K562 (cell line): ENCODE data around the gene RPS2. TPM values are rescaled to one million over a fixed set of nuclear protein-coding genes. Genes with fewer than 3 reads are reported as not detected.

Experiments used
- BRCA1 ChIP-seq, 2 experiments: fragments of 450-650 bp in 1 of 2; sonication (generic) in 1 of 2; formaldehyde crosslinking in 1 of 2; IDR thresholded peaks; 2 replicates each; pipeline versions ENCODE4 v1.5.0 to v1.6.1; 2017 to 2020; ENCODE audit warnings: mild to moderate bottlenecking in 1 of 2, missing genetic modification reagents in 1 of 2
- CLOCK ChIP-seq: fragments of 250-450 bp; sonication (Bioruptor Pico); IDR thresholded peaks from 2 replicates; pipeline ENCODE4 v1.4.0; 2020; ENCODE audit warnings: mild to moderate bottlenecking, moderate library complexity, borderline replicate concordance
- CTBP1 ChIP-seq: fragments of 450-650 bp; IDR thresholded peaks from 2 replicates; pipeline ENCODE4 v1.6.1; 2016; ENCODE audit warnings: borderline replicate concordance
- EZH2 ChIP-seq: IDR thresholded peaks from 2 replicates; pipeline ENCODE4 v1.6.1; 2012; ENCODE audit warnings: low read depth, mild to moderate bottlenecking, inconsistent platforms, low read length, borderline replicate concordance
- HDAC1 ChIP-seq, 2 experiments: fragments of 450-650 bp; IDR thresholded peaks; 2 replicates each; pipeline ENCODE4 v1.6.1; 2016 to 2017; ENCODE audit warnings: inconsistent platforms in 1 of 2, mild to moderate bottlenecking in 1 of 2, moderate library complexity in 1 of 2
- HDAC3 ChIP-seq: fragments of 450-650 bp; IDR thresholded peaks from 2 replicates; pipeline ENCODE4 v1.6.1; 2018; ENCODE audit warnings: borderline replicate concordance, mild to moderate bottlenecking, moderate library complexity; ENCODE audit not compliant: partially characterized antibody
- IRF2 ChIP-seq: sonication (generic); formaldehyde crosslinking; IDR thresholded peaks from 2 replicates; pipeline ENCODE4 v1.8.1; 2022; ENCODE audit warnings: mild to moderate bottlenecking, missing genetic modification reagents
- IRF9 ChIP-seq: fragments of 450-650 bp; IDR thresholded peaks from 2 replicates; pipeline ENCODE4 v1.6.1; 2016; ENCODE audit warnings: missing biosample characterization, missing genetic modification characterization
- KLF13 ChIP-seq: fragments of 450-650 bp; IDR thresholded peaks from 2 replicates; pipeline ENCODE4 v1.6.1; 2016; ENCODE audit warnings: missing genetic modification characterization, low read depth, mild to moderate bottlenecking, missing compliant biosample characterization, moderate library complexity, borderline replicate concordance
- KLF16 ChIP-seq: IDR thresholded peaks from 2 replicates; pipeline ENCODE4 v1.6.1; 2016; ENCODE audit warnings: antibody characterized with exemption
- PATZ1 ChIP-seq: fragments of 250-450 bp; sonication (Bioruptor Pico); IDR thresholded peaks from 2 replicates; pipeline ENCODE4 v1.5.0; 2020; ENCODE audit warnings: mild to moderate bottlenecking, borderline replicate concordance
- SIN3A ChIP-seq, 2 experiments: fragments of 150-350 bp in 1 of 2; IDR thresholded peaks; 2 replicates each; pipeline ENCODE4 v1.6.1; 2011 to 2016; ENCODE audit warnings: borderline replicate concordance in 2 of 2, low read depth in 2 of 2, low read length in 2 of 2, mild to moderate bottlenecking in 2 of 2, moderate library complexity in 2 of 2; ENCODE audit not compliant: control insufficient read depth in 1 of 2
- TCF7L2 ChIP-seq: fragments of 150-350 bp; IDR thresholded peaks from 2 replicates; pipeline ENCODE4 v1.6.1; 2016; ENCODE audit warnings: low read depth, mild to moderate bottlenecking, low read length, moderate library complexity
- ZNF444 ChIP-seq: fragments of 250-450 bp; sonication (Bioruptor Pico); IDR thresholded peaks from 2 replicates; pipeline ENCODE4 v1.4.0; 2020; ENCODE audit warnings: mild to moderate bottlenecking, moderate library complexity
- ZNF586 ChIP-seq: fragments of 450-650 bp; formaldehyde crosslinking; conservative IDR thresholded peaks from 2 replicates; pipeline ENCODE4 v1.4.0; 2020; ENCODE audit warnings: mild to moderate bottlenecking, moderate library complexity
- polyA plus RNA-seq, 8 experiments: library from polyadenylated mRNA; depleted of rRNA in 4 of 8; stranded (reverse) in 5 of 8; unstranded in 3 of 8; fragments of >200 nt; fragmentation: Nextera tagmentation in 2 of 8; fragmentation: Illumina TruSeq in 1 of 8; extraction: Ambion mirVana in 2 of 8; extraction: Trizol in 1 of 8; gene quantifications; 2 replicates each; pipeline versions ENCODE4 v1.2.1 to v1.2.3, GENCODE V29; 2011 to 2014; ENCODE audit warnings: inconsistent platforms in 1 of 8, missing spikeins in 1 of 8
- total RNA-seq, 7 experiments: library from RNA; depleted of rRNA in 6 of 7; stranded (reverse); fragments of >200 nt in 6 of 7; fragmentation: Illumina TruSeq in 2 of 7; extraction: Trizol in 2 of 7; gene quantifications; 2 replicates each; pipeline versions ENCODE4 v1.2.1 to v1.2.3, GENCODE V29; 2011 to 2021; ENCODE audit warnings: low replicate concordance in 1 of 7
- TF ChIP-seq, protein P1 (sequence below): fragments of 250-450 bp; sonication (Bioruptor Pico); IDR thresholded peaks from 2 replicates; pipeline ENCODE4 v1.9.0; 2021; ENCODE audit warnings: mild to moderate bottlenecking, inconsistent platforms
- TF ChIP-seq, protein P2 (sequence below): fragments of 450-650 bp; formaldehyde crosslinking; IDR thresholded peaks from 2 replicates; pipeline ENCODE4 v1.4.0; 2022; ENCODE audit warnings: missing genetic modification characterization

The RPS2 gene
- total and polyA plus RNA-seq, 9 of the 15 experiments (the other 6 are each of a cell fraction or from before 2014, with no cell fraction given), result 834 to 4,794 (median 3,793) TPM

- TF ChIP-seq SIN3A (IDR thresholded peaks at IDR 0.05; ENCODE audit: borderline replicate concordance in 2 of 2, control insufficient read depth in 1 of 2, low read depth in 2 of 2, low read length in 2 of 2), result peak; percentile 72 to 93; a peak in 3 of 4 replicates
- no peak for TF ChIP-seq CTBP1
- TF ChIP-seq HDAC3, result no peak
- TF ChIP-seq ZNF586, result no peak
- TF ChIP-seq HDAC1 (IDR thresholded peaks at IDR 0.05), result peak in 1 of 2 experiments; percentile 88; a peak in 2 of 4 replicates
- no peak for TF ChIP-seq IRF9 (tag)
- TF ChIP-seq PATZ1 (CRISPR knock-in tag), result no peak
- TF ChIP-seq CLOCK (CRISPR knock-in tag), result no peak
- no peak for TF ChIP-seq BRCA1 (IDR thresholded peaks at IDR 0.05)
- TF ChIP-seq BRCA1 (CRISPR knock-in tag; IDR thresholded peaks at IDR 0.05), result no peak
- TF ChIP-seq KLF13 (tag), result no peak
- no peak for TF ChIP-seq EZH2
- no peak for TF ChIP-seq KLF16
- 0 out of 2 replicates have a peak, but pooled peaks have one; percentile 32 for TF ChIP-seq IRF2 (CRISPR knock-in tag)
- TF ChIP-seq TCF7L2, result no peak
- TF ChIP-seq ZNF444 (CRISPR knock-in tag), result no peak
- TF ChIP-seq, protein P1, sequence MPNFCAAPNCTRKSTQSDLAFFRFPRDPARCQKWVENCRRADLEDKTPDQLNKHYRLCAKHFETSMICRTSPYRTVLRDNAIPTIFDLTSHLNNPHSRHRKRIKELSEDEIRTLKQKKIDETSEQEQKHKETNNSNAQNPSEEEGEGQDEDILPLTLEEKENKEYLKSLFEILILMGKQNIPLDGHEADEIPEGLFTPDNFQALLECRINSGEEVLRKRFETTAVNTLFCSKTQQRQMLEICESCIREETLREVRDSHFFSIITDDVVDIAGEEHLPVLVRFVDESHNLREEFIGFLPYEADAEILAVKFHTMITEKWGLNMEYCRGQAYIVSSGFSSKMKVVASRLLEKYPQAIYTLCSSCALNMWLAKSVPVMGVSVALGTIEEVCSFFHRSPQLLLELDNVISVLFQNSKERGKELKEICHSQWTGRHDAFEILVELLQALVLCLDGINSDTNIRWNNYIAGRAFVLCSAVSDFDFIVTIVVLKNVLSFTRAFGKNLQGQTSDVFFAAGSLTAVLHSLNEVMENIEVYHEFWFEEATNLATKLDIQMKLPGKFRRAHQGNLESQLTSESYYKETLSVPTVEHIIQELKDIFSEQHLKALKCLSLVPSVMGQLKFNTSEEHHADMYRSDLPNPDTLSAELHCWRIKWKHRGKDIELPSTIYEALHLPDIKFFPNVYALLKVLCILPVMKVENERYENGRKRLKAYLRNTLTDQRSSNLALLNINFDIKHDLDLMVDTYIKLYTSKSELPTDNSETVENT (CRISPR knock-in tag), result no peak
- TF ChIP-seq, protein P2, sequence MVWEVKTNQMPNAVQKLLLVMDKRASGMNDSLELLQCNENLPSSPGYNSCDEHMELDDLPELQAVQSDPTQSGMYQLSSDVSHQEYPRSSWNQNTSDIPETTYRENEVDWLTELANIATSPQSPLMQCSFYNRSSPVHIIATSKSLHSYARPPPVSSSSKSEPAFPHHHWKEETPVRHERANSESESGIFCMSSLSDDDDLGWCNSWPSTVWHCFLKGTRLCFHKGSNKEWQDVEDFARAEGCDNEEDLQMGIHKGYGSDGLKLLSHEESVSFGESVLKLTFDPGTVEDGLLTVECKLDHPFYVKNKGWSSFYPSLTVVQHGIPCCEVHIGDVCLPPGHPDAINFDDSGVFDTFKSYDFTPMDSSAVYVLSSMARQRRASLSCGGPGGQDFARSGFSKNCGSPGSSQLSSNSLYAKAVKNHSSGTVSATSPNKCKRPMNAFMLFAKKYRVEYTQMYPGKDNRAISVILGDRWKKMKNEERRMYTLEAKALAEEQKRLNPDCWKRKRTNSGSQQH (CRISPR knock-in tag), result no peak
These were observed 670 bp downstream of the RPS2 start (continued) for GRCh38 chr16:1963806-1964505.
